ENCODE data around the gene PLA2G4A.

Gene PLA2G4A

DNA sequence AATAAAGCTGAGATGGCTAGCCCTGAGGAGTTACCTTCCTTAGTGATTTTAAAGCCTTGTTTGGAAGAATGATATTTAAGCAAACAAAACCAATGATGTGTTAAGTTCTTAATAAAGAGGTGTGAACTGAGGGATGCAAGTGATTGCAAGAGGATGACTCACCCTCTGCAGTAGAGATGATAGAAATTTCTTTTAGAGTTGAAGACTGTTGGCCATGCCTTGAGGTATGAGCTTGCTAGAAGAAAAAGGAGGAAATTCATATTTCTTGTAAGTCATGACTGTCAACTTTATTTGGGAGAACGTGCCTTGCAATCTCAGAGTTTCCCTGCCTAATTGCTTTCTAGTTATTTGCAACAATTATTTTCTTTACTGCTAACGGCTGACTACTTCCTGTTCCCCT is 94.7 kb downstream of the PLA2G4A start:
- DNase-seq, result no peak

DNA sequence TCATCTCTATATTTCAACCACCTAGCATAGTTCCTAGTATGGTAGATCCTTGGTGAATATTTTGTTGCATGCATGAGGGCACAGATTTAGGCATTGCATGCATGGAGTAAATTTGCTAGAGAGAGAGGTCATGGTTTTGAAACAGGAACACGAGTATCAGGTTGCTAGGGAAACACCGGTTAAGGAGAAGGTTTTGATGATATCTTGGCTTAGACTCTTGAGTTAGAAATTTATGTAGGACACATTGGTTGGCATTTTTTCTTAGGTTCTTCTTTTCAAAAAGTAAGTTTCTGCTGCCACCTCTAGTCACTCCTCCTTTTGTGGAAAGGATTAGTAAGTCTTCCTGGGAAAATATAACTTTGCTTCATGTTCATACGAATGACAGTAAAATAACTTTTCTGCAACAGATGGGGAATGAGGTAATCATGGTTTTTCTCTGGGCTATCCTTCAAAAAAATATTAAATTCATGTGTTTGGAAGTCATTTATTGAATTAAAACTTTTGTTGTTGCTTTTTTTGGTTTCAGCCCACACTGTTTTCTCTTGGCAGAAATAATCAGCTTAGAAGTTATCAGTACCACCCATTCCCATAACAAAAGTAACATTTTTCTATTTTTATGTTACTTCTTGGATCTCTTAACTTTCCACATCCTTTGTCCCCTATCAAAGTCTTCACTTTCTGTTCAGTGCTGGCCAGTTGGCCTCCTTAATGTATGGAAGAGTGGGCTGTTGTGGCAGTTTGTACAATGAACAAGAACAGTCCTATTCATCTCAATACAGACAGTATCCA is 97.3 kb downstream of the PLA2G4A start:
- DNase-seq, result no peak

DNA sequence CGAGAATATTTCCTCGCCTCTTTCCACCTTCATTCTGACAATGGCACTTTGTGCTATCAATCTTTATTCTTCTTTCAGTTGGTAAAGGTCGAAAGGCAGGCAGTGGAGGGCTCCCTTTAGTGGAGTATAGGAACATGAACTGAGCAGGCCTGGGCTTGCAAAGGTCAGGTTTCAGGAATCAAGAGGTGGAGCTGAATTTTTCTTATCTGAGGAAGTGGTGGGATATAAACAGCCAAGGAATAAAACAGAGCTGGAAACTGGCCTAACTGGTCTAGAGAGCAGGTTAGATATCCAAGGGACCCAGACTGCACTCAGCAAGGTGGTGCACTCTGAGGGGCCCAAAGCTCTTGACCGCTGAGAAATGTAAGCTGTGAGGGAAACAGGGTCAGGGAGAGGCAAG is 99.1 kb downstream of the PLA2G4A start:
- DNase-seq, result no peak

DNA sequence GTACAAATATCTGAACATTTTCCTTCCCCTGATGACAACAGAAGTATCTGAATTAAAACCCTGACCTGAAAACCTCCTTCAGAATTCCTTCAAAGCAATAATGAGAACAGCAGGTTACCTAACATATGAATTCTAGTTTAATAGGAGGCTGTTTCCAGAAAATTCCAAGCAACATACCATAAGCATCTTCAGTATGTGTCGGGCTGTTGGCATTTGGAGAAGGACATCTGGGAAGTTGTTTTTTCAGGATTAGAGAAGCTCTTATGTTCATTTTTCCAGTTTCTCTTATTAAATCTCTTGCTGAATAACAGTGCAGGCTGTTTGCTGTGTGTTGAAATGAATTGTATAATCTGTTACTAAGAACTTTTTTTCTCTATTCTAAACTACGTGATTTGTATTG is 101.5 kb downstream of the PLA2G4A start:
- no peak for DNase-seq

DNA sequence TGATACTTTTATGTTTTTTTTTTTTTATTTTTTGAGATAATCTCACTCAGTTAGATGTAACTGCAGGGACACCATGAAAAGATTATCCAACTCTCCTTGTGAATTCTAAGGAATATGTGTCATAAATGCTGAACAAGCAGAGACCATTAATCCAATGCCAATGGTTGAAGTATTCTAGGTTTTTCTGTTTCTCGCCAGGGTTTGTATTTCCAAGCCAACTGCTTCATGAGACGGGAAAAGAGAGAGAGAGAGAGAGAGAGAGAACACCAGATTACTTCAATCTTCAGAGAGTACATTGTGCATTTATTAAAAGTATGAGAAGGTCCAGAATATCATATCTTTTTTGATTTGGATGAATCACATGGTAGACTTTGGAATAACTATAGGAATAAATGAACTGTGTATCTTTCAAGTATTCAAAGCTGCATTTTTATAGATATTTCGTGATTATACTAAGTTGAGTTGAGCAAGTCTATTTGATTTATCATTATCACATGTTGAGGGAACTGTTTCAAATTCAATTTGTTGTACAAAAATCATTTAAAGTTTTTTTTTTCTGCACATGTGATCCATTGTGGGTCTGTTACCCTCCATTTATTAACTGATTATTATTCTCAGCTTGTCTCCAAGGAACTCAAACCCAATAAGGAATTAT is 108.4 kb downstream of the PLA2G4A start:
- DNase-seq, result no peak

DNA sequence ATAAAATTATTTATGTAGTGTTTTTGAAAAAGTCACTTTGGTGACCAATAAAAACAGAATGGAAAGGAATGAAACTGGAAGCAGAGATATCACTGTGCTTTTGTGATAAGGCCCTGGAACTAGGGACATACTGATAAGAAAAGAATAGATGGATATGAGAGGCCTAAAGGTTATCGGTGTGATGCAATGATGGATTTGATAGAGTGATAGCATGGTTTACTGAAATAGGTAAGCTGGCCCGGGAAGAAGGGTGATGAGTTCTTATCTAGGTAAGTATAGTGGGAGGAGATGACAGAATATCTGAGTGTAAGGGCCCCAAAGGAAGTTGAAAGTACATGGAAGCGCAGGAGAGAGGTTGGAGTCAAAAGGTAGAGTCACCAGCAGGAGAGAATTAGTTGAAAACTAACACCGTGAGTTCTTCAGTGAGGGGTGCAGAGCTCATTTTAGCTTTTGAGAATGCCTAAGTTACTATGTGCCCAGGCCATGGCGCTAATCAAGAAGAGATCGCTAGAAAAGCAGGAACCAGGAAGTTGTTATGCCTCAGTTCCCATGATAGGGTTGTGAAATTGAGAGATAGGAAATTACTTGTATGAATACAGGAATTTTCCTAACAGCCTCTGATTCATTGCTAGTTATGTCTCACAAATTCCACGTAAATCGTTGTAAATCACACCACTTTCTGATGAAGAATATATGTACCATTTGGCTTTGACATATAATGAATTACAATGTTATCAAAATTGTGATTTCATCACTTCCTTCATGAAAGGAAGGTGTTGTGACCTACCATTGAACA is 115.3 kb downstream of the PLA2G4A start:
- no peak for DNase-seq

DNA sequence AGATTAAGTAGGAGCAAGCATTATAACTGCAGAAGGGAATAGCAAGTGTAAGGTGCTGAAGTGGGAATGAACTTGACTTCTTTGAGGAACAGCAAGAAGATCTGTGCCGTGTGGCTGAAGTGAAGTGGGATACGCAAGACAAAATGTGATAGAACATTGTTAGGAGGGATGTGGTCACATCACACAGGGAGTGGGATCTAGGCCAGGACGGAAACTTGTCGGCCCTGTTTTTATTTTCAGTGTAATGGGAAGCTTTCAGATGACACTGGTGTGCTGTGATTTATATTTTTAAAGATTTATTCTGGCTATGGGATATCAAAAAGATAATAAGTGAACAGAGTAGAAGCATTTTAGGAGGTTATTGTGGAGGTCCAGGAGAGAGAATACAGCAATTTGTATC is 116.4 kb downstream of the PLA2G4A start:
- DNase-seq, result no peak

DNA sequence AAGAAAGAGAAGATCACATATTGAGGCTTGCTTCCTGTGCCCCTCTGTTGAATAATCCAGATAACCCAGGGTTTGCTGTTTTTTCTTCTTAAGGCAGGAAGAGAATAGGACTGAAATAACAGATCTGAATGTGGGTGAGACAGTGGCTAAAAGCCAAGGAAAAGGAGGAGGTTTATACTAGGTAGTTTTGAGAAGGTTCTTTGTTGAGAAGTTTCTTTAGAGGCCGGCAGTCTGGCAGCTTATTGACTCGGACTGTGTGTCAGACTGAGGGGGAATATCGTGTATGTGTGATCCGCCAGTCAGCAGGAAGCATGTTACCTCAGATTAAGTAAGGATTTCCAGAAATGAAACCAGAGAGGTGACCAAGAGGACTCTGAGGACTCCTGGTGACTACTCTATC is 119.8 kb downstream of the PLA2G4A start:
- DNase-seq, result no peak

DNA sequence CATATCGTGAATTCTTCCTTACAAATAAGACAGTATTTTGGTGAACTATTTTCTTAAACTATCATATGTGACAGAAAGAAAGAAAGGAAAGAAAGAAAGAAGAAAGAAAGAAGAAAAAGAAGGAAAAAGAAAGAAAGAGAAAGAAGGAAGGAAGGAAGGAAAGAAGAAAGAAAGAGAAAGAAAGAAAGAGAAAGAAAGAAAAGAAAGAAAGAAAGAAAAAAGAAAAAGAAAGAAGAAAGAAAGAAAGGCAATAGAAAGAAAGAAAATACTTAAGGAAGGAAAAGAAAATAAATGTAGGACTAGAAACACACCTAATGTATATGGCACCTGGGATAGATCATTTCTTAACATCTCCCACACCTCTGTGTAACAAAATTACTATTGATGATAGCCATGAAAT is 120.4 kb downstream of the PLA2G4A start:
- DNase-seq, result no peak

DNA sequence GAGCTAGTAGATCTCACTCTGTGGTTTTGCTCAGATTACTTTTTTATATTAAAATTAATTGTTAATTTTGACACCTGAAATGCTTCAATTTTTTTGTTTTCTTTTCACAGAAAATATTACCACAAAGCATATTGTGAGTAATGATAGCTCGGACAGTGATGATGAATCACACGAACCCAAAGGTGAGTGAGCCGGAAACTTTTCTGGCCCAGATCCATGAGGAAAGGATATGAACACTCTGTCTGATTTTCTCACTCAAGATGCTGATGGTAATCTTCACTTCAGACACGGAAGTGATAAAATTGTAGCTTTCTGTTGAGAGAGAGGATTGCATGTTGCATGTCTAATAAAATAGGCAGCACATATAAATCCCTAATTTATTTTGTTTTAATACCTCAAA is 121.8 kb downstream of the PLA2G4A start:
- no peak for DNase-seq

DNA sequence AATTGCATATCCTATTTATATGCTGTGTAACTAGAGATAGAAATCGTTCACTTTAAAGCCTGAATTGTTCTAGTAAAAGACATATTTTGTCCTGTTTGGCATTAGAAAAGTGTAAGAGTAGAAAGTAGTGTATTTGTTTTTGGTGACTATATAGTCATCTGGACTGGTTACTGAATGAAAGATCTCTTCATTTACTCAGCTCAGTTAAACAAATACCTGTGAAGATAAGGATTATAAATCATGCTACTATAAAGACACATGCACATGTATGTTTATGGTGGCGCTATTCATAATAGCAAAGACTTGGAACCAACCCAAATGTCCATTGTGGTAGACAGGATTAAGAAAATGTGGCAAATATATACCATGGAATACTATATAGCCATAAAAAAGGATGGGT is 125.1 kb downstream of the PLA2G4A start:
- no peak for DNase-seq

DNA sequence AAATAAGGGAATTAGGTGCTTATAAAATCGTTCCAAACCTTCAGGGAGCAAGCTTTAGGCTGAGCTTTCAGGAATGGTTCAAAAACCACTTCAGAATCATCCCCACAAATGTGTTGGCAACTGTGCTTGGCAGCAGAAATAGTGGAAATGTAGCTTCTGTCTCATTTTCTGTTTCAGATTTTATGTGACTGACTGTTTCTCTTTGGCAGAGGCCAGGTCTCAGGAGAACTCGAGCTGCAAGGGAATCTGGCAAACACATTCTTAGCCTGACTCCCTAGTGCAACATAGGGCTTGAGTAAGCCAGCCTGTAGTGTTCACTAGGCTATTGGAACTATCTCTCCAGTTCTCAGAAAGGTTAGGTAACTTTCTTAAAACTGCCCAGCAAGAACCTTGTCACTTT is 128.6 kb downstream of the PLA2G4A start:
- no peak for DNase-seq

DNA sequence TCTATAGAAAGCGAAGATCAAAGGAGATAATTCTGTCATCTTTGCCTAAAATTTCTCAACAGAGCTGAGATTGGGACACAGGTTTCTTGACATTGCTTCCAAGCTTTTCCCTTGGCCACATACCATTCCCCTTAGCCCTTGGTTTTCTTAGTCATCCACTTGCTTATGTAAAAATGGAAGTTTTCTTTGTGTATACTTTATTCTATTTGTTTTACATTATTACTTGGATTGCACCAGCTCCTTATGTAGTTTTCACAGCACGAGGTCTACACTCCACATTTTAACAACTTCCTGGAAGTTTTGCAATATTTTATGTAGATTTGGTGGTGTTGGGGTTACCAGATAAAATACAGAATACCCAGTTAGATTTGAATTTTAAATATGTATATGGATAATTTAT is 129.8 kb downstream of the PLA2G4A start:
- DNase-seq, result no peak

DNA sequence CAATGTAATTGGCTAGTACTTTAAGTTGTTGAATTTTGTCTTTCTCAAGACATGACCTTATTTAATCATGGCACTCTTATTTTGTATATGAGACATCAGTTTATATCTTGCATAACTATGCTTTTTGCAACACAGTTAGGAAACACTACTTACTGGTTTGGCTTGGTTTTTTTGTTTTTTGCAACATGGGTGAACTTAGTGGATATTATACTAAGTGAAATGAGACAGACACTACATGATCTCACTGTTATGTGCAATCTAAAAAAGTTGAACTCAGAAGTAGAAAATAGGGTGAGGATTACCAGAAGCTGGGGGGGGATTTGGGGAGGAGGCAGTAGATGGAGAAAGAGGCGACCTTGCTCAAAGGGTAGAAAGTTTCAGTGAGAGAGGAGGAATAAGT is 132.1 kb downstream of the PLA2G4A start:
- DNase-seq, result no peak

DNA sequence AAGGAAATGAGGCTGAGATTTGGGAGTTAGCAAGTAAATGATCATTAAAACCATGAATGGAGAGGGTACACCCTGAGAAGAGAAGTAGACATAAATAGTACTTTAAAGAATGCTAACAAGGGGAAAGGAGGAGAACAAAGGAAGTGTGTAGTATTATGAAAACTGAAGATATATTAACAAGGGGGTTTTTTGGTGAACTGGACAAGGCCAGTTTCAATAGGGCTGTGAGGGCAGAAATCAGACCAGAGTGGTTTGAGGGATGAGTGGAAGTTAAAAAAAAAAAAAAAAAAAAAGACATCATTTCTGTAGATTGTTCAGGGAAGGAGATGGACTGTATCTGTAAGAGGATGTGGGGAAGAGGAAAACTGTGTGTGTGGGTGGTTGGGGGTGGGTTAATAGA is 137.1 kb downstream of the PLA2G4A start:
- DNase-seq, result no peak

DNA sequence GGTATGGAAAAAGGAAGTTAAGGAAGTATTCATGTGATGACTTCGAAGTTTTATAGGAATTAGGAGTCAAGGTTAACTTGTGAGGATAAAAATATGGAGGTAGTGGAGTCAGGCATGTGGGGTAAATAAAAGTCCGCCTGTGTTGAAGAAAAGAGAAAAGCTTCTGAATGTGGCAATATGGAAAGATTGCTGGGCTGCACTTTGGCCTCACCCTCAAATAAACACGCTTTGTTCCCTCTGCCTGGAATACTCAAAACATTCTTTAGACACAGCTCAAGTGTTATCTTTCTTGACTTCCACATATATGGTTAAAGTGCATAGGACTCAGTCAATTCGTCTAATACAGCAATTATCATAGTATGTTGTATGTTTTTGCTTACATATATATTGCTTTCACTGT is 137.7 kb downstream of the PLA2G4A start:
- no peak for DNase-seq

DNA sequence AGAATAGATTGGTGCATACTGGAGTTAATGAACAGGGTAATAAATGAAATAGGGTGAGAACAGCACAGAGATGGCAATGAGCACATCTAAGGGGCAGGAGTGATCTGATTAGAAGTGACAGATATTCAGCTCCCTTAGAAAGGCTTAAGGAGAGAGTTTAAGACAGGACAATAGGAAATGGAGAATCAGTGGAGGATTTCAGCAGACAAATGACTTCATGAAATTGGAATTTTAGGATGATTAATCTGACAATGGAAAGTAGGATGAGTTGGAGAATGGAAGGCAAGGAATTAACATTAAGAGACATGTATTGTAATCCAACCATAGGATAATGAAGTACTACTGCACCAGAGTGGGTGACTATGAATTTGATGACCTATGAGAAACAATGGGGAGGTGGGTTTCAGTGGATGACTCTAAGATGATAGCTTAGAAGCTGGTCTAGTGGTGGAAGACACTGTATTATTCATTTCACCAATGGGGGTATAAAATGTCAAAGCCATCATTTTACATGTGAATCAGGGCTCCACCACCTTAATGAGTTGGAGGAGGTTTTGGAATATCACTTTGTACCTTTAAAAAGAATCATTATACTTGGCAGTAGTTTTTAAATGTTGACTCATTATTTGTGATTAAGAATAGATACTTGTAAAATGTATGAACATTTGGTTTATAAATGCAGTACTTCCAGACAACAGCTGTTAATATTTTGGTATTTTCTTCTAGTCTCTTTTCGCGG is 139.1 kb downstream of the PLA2G4A start:
- no peak for DNase-seq

DNA sequence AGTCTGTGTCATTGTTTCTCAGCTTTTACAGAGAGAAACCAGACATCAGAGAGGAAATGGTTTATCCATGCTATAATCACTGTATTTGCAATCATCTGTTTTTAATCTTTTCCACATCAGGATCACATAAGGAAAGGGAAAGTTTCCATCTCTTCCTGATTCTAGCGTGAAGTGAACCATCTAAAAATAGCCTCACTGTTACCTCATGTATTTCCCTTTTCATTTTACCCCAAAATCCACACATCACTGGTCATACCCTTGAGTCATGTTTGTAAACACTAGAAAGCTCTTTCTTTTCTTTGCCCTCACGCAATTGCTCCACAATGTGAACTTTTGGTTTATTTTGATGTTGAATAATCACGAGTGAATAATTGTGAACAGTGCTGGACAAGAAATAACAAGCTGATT is 146.0 kb downstream of the PLA2G4A start:
- DNase-seq, result no peak

DNA sequence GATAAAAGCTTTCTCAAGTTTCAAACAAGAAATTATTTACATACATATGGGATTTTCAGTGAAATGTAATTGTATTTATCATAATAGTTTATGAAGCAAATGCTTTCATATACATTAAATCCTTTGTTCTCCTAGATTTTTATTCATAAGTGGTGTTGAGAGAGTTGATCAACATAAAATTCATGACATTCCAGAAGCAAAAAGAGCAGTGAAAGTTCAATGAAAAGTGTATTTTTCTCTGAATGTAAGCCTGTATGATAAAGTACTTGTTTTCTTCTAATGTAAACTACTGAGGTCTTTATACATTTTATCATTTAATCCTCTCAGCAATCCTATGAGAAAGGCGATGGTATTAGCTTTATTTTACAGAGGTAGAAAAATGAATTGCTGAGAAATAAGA is 146.5 kb downstream of the PLA2G4A start:
- DNase-seq, result no peak

DNA sequence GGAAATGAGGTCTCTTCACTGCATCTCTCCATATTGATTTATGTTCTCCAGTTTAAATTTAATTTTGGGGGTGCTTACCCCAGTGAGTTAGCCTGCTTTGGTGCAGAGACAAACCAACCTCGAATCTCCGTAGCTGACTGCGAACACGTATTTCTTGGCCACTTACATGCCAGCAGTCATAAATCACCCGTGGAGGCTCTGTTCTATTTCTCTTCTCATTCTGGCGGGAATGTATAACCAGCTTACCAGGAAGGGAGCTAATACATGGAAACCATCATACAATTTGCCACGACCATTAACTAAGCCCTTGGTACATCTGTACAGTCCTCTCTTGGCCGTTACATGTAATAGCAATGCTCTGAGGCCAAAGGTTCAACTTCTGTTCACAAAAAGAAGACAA is 148.0 kb downstream of the PLA2G4A start:
- no peak for DNase-seq

DNA sequence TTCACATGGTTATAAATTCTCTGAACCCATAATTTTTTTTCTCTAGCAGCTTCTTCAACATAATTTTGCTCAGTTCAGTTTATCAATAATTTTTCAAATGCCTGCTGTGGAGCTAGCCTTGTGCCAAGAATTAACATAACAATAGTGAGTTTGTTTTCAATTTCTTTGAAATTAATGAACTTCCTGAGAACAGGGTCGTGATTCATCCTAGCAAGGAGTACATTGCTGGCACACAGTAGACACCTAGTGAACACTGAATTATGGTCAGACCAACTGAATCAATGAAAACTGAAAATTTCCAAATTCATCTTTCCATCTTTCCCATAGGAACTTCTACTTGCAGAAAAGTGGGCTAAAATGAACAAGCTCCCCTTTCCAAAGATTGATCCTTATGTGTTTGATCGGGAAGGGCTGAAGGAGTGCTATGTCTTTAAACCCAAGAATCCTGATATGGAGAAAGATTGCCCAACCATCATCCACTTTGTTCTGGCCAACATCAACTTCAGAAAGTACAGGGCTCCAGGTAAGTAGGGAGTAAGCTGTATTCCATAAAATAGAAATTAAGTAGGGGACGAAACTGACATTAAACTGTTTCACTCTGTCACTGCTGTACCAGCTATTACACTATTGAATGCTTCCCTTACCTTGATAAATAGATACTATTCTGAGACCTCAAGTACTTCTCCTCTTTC is 148.7 kb downstream of the PLA2G4A start:
- no peak for DNase-seq
